NCI-H526 (cell line): ENCODE results near the gene GLI1.

Experiments used
- DNase-seq, 2 experiments: peaks; one replicate each; lab custom pipeline; 2025; lab: John Stamatoyannopoulos, UW

The GLI1 gene

GRCh38 chr12:57520053-57520818, 60.7 kb downstream of the GLI1 start, which contains the start of gene DDIT3:
TSS of gene DDIT3 (minus strand) at chr12:57520514. CDS start at chr12:57517406, 3,108 bp downstream.
- peak; percentile 97 to 99 for DNase-seq

DNA sequence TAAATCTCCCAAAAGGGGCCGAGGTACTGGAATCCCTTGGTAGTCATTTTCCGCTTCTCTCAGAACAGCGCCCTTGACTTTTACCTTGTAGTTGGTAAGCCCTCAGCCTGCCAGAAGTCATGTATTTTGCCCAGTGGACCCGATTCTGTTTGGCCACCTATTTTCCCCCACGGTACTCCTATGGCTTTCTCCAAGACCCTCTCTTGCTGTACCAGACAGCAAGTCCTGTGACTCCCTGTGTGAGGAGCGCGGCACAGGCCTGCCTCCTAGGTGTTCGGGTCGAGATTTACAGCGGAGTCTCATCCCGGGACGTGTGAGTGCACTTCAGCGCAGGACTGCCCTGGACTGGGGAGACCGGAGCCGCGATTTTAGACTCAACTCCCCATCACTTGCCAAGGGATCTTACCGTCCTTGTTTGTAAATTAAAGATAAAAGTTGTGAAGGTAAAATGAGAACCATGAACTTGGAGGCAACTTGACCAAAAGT, 62.0 kb downstream of the GLI1 start:
- DNase-seq: peak; percentile 61 to 64
